ENCODE measurements around the gene GRIN1. TPM values are rescaled to one million over a fixed set of nuclear protein-coding genes. Genes with fewer than 3 reads are reported as not detected.

GRIN1 gene
- under 0.01 TPM in 2 replicates for total RNA-seq

DNA sequence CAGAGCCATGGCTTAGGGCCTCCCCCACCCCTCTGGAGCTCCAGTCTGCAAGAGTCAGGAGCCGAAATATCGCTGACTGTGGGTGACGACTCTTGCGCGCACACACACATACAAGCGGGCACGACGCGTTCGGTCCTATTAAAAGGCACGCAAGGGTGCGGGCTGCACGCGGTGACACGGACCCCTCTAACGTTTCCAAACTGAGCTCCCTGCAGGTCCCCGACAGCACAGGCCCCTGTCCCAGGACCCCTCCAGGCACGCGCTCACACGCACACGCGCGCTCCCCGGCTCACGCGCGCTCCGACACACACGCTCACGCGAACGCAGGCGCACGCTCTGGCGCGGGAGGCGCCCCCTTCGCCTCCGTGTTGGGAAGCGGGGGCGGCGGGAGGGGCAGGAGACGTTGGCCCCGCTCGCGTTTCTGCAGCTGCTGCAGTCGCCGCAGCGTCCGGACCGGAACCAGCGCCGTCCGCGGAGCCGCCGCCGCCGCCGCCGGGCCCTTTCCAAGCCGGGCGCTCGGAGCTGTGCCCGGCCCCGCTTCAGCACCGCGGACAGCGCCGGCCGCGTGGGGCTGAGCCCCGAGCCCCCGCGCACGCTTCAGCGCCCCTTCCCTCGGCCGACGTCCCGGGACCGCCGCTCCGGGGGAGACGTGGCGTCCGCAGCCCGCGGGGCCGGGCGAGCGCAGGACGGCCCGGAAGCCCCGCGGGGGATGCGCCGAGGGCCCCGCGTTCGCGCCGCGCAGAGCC, at the start of gene GRIN1:
Gene GRIN1 (plus strand): TSS at position 433 of the 746 bp plus-strand sequence. CDS start 333 bp downstream, outside the sequence.

DNA sequence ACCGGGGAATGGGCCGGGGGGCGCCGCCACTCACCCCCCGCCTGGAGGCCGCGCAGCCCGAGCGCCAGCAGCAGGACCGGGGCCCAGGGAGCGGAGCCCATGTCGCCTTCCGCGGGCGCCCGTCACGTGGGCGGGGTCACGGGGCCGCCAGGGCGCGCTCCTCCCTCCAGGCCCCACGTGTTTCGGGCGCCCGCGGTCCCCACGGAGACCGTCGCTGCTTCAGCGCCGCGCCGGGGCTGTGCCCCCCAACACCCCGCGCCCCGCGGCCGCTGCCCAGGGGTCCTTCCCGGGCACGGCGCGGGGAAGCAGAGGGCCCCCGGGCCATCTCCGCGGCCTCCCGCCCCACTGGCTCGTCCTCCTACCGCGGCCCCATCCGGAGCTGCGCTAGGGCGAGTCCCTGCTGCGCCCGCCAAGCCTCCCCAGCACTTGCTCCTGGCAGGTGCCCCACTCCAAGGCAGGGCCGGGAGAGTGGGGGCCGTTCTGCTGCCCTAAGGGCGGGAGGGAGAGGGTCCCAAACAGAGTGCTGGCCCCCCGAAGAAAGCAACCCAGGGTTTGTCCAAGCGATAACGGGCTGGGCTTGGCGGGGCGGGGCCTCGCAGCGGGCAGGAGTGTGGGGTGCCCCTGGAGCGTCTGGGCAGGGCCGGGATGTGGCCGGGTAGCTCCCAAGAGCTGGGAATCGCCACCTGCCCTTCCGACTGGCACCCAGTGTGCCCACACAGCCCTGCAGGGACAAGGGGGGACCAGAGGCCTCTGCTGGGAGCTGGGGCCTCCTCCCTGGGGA, 24.2 kb upstream of the GRIN1 start, which contains the start of gene DPP7:
Gene DPP7 (minus strand): TSS at position 121 of the 781 bp plus-strand sequence. CDS start 20 bp downstream, at position 101.

DNA sequence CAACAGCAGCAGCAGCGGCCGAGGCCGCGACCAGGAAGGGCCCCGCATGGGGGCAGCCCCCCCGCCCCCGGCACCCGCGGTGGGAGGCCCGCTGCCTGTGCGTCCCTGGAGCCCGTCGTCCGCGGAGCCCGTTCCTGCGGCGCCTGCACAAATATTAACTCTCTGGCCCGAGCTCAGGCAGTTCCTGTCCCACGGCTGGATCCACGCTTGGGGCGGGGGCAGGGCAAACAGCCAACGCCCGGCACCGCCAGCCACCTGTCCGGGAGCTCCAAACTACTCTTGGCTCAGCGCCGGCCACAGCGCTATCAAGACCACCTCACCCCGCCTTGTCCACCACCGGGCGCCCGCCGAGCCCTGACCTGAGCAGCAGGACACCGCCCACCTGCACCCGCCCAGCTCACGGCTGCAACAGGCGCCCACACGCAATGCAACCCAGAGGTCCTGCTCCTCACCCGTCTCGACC, 31.0 kb downstream of the GRIN1 start, which contains the start of gene LRRC26:
Gene LRRC26 (minus strand): TSS at position 156 of the 463 bp plus-strand sequence. CDS start 108 bp downstream, at position 48.

DNA sequence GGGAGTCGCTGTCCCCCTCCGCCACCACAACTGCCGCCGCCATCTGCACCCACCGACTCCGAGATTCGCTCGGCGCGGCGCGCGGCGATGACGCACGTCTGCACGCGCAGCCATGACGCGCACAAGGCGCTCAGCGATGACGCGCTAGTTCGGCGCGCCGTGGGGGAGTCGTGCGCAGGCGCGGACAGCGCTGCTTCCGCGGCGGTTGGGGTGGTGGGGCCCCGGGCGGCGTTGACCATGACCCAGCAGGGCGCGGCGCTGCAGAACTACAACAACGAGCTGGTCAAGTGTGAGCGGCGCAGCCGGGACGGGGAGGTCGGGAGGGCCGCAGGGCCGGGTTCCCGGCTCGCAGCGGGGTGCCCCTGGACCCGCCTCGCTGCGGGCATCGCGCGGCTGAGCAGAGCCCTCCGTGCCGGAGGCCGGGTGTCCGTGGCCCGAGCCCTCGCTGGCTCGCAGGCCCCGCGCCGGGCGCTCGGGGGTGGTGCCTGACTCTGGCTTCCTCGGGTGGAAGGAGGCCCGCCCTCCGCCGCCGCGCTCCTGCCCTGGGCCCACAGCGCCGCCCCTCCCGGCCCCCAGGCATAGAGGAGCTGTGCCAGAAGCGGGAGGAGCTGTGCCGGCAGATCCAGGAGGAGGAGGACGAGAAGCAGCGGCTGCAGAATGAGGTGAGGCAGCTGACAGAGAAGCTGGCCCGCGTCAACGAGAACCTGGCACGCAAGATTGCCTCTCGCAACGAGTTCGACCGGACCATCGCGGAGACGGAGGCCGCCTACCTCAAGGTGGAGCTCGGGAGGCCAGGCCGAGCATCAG, 49.7 kb downstream of the GRIN1 start, which contains the start of the genes ANAPC2 and SSNA1:
Gene ANAPC2 (minus strand): TSS at position 71 of the 807 bp plus-strand sequence. CDS start 28 bp downstream, at position 43.
Gene SSNA1 (plus strand): TSS at position 187 of the 807 bp plus-strand sequence. CDS start 51 bp downstream, at position 238.

DNA sequence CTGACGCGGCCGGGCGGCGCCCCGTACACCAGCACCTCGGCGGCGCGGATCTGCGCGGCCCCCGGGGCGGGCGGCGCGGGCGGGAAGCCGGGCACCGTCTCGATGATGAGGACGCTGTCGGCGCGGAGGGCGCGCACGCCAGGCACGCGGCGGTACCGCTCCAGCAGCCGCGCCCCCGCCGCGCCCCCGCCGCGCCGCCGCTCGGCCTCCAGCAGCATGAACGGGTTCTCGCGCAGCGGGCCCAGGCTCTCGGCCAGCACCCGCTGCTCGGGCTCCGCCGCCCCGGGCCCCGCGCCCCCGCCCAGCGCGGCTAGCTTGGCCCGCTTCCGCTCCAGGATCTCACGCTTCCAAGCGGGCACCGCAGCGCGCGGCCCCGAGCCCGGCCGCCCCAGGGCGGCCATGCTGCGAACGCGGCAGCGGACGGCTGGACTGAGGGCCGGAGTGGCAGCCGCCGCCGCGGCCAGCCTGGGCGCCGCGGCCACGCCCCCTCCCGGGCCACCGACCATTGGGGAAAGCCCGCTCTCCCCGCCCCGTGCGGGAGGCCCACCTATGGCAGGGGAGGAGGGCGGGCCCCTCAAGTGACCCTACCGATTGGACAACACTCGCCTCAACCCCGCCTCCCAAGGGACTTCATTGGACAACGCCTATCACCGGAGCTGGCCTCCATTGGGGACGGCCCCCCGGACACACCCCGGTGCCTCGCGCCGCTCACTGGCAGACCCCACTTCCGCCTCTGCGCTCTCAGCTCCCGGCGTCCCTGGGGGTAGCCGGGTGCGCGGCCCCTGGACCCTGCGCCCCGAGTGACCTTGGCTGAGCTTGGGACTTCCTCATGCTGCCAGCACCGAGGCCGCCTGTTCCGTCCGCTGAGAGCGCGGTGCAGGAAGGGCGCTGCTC, 61.6 kb downstream of the GRIN1 start, which contains the start of gene TPRN:
Gene TPRN (minus strand): TSS at position 431 of the 894 bp plus-strand sequence. CDS start 30 bp downstream, at position 401.

DNA sequence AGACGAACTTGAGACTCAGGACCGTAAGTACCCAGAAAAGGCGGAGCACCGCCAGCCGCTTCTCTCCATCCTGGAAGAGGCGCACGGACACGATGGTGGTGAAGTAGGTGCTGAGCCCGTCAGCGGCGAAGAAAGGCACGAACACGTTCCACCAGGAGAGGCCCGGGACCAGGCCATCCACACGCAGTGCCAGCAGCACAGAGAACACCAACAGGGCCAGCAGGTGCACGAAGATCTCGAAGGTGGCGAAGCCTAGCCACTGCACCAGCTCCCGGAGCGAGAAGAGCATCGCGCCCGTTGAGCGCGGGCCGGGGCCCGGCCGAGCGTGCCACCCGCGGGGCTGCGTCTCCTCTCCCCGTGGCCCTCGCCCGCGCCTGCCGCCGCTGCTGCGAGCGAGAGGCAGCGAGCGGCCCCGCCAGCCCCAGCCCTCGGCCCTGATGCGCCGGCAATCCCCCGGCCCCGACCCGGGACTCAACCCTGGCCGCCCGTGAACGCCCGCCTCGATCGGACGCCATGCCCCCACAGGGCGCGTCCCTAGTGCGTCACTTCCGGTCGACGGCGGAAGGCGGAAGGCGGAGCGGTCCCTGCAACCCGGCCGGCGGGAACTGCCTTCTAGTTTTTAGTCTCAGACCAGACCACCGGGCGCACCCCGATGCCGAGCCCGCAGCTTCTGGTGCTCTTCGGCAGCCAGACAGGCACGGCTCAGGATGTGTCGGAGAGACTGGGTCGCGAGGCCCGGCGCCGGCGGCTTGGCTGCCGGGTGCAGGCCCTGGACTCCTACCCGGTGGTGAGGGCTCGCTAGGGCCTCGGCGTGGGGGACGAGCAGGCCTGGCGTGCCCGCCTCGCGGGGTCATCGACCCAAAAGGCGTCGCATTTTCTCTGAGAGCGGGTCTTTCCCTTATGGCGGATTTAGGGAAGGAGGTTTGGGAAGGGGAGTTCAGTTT, 66.4 kb downstream of the GRIN1 start, which contains the start of the genes NDOR1 and TMEM203:
Gene NDOR1 (plus strand): TSS at position 575 of the 944 bp plus-strand sequence. CDS start 78 bp downstream, at position 653.
Gene TMEM203 (minus strand): TSS at position 523 of the 944 bp plus-strand sequence. CDS start 234 bp downstream, at position 289.

Other genes with a start within 250 kb of the GRIN1 start
- gene FBXW5, start 194.4 kb upstream of the GRIN1 start, total RNA-seq, result 124 and 151 TPM in 2 replicates
- not detected in 2 replicates for gene C8G, start 193.9 kb upstream of the GRIN1 start, total RNA-seq
- gene LCN12, start 186.9 kb upstream of the GRIN1 start, total RNA-seq, result not detected in 2 replicates
- gene PTGDS, start 161.7 kb upstream of the GRIN1 start, total RNA-seq, result 0.65 TPM in 1 of 2 replicates, not detected in the other
- gene LCNL1, start 156.2 kb upstream of the GRIN1 start, total RNA-seq, result not detected in 2 replicates
- gene PAXX, start 146.7 kb upstream of the GRIN1 start, total RNA-seq, result 18.8 and 26.0 TPM in 2 replicates
- gene CLIC3, start 142.6 kb upstream of the GRIN1 start, total RNA-seq, result 0.32 TPM in 1 of 2 replicates, not detected in the other
- gene ABCA2, start 110.9 kb upstream of the GRIN1 start, total RNA-seq, result 4.0 and 8.4 TPM in 2 replicates
- gene FUT7, start 107.1 kb upstream of the GRIN1 start, total RNA-seq, result not detected in 2 replicates
- 28.3 and 29.2 TPM in 2 replicates for gene NPDC1, start 93.0 kb upstream of the GRIN1 start, total RNA-seq
- gene ENTPD2, start 85.1 kb upstream of the GRIN1 start, total RNA-seq, result not detected in 2 replicates
- gene SAPCD2, start 68.6 kb upstream of the GRIN1 start, total RNA-seq, result 15.3 and 19.3 TPM in 2 replicates
- 6.2 and 15.8 TPM in 2 replicates for gene UAP1L1, start 61.6 kb upstream of the GRIN1 start, total RNA-seq
- 57.0 and 64.3 TPM in 2 replicates for gene MAN1B1, start 52.2 kb upstream of the GRIN1 start, total RNA-seq
- 63.1 and 69.8 TPM in 2 replicates for gene DPP7, start 24.4 kb upstream of the GRIN1 start, total RNA-seq
- not detected in 2 replicates for gene LRRC26, start 30.9 kb downstream of the GRIN1 start, total RNA-seq
- gene TMEM210, start 32.9 kb downstream of the GRIN1 start, total RNA-seq, result not detected in 2 replicates
- 22.7 and 24.6 TPM in 2 replicates for gene ANAPC2, start 49.4 kb downstream of the GRIN1 start, total RNA-seq
- 105 and 126 TPM in 2 replicates for gene SSNA1, start 49.5 kb downstream of the GRIN1 start, total RNA-seq
- gene TPRN, start 61.6 kb downstream of the GRIN1 start, total RNA-seq, result 4.6 and 5.5 TPM in 2 replicates
- gene TMEM203, start 66.5 kb downstream of the GRIN1 start, total RNA-seq, result 30.9 and 34.1 TPM in 2 replicates
- gene NDOR1, start 66.5 kb downstream of the GRIN1 start, total RNA-seq, result 3.6 TPM in 2 replicates
- 0.32 TPM in 1 of 2 replicates, not detected in the other for gene RNF208, start 83.1 kb downstream of the GRIN1 start, total RNA-seq
- gene CYSRT1, start 86.0 kb downstream of the GRIN1 start, total RNA-seq, result 0.32 TPM in 1 of 2 replicates, not detected in the other
- gene RNF224, start 88.3 kb downstream of the GRIN1 start, total RNA-seq, result not detected in 2 replicates
- gene SLC34A3, start 91.7 kb downstream of the GRIN1 start, total RNA-seq, result not detected in 2 replicates
- gene TUBB4B, start 102.1 kb downstream of the GRIN1 start, total RNA-seq, result 222 and 249 TPM in 2 replicates
- not detected in 2 replicates for gene STPG3, start 112.1 kb downstream of the GRIN1 start, total RNA-seq
- gene NELFB, start 116.2 kb downstream of the GRIN1 start, total RNA-seq, result 61.4 and 67.0 TPM in 2 replicates
- 29.3 and 39.0 TPM in 2 replicates for gene TOR4A, start 138.6 kb downstream of the GRIN1 start, total RNA-seq
- 25.1 and 46.1 TPM in 2 replicates for gene NRARP, start 163.1 kb downstream of the GRIN1 start, total RNA-seq

Measured in epithelial cell of umbilical artery (primary cell).